ENCODE data around the gene PTPN14.
"Not testable (repeated sequence)": the region's sequence is repeated elsewhere in the genome, so short reads cannot be mapped to it uniquely, and the experiment has no call there.

The PTPN14 gene

DNA sequence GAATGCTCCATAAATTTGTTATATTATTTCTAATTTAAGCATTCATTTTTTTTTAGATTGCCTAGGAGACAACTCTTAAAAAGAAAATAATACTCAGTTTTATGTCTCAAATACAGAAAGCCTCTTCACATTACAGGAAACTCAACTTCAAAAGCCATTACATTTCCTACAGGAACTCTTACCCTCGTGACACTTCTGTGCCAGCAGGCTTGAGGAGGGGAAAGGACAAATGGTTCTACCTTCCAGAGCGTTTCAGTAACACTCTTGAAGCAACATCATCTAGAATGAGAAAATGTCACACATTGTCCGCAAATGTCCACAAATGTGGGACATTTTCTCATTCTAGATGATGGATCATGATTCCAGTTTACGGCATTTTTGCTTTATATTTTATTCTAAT lies 51.7 kb downstream of the PTPN14 start:
- TF ChIP-seq SP1 (IDR thresholded peaks at IDR 0.05) (no peak), FOXM1 (IDR thresholded peaks at IDR 0.05; ENCODE audit: borderline replicate concordance) (no peak), NFRKB (IDR thresholded peaks at IDR 0.05) (no peak), FOXA1 (IDR thresholded peaks at IDR 0.05) (no peak), ARNT (IDR thresholded peaks at IDR 0.05) (no peak), LEF1 (IDR thresholded peaks at IDR 0.05; ENCODE audit: borderline replicate concordance) (no peak), ZNF384 (IDR thresholded peaks at IDR 0.05) (no peak), CTBP1 (IDR thresholded peaks at IDR 0.05; ENCODE audit: borderline replicate concordance) (no peak), TARDBP (IDR thresholded peaks at IDR 0.05) (no peak), HDGF (IDR thresholded peaks at IDR 0.05; ENCODE audit: borderline replicate concordance) (no peak), ELF4 (IDR thresholded peaks at IDR 0.05) (no peak)
- TF ChIP-seq, protein P1, sequence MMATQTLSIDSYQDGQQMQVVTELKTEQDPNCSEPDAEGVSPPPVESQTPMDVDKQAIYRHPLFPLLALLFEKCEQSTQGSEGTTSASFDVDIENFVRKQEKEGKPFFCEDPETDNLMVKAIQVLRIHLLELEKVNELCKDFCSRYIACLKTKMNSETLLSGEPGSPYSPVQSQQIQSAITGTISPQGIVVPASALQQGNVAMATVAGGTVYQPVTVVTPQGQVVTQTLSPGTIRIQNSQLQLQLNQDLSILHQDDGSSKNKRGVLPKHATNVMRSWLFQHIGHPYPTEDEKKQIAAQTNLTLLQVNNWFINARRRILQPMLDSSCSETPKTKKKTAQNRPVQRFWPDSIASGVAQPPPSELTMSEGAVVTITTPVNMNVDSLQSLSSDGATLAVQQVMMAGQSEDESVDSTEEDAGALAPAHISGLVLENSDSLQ (IDR thresholded peaks at IDR 0.05) = no peak
- POLR2A ChIA-PET = no interaction called here
- CTCF ChIA-PET = no interaction called here

DNA sequence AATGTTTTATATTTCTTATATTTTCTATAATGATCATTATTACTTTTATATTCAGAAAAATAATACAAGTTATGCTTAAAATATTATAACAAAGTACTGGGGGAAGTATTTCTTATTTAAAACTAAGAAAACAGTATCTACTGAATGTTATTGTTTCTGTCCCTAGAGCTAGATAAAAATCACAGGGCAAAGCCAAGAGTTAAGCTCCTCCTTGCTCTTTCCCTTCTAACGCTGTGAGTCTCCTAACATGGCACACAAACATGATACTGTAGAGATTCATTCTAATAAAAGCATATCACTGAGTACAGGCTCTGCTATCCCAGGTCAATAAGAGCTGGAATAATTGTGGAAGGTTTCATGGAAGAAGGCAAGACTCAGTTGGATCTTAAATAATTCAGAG lies 53.4 kb downstream of the PTPN14 start:
- TF ChIP-seq ELF4 (IDR thresholded peaks at IDR 0.05) (no peak), HDGF (IDR thresholded peaks at IDR 0.05; ENCODE audit: borderline replicate concordance) (no peak), SP1 (IDR thresholded peaks at IDR 0.05) (no peak), SUZ12 (IDR thresholded peaks at IDR 0.05) (no peak), FOXK2 (IDR thresholded peaks at IDR 0.05) (no peak), NFRKB (IDR thresholded peaks at IDR 0.05) (no peak), FOXM1 (IDR thresholded peaks at IDR 0.05; ENCODE audit: borderline replicate concordance) (no peak), ARNT (IDR thresholded peaks at IDR 0.05) (no peak), BHLHE40 (IDR thresholded peaks at IDR 0.05; ENCODE audit: borderline replicate concordance) (no peak), LEF1 (IDR thresholded peaks at IDR 0.05; ENCODE audit: borderline replicate concordance) (no peak), CTBP1 (IDR thresholded peaks at IDR 0.05; ENCODE audit: borderline replicate concordance) (no peak), L3MBTL2 (conservative IDR thresholded peaks at IDR 0.05) (no peak), FOXA1 (IDR thresholded peaks at IDR 0.05) (no peak), TARDBP (IDR thresholded peaks at IDR 0.05) (no peak), ZNF384 (IDR thresholded peaks at IDR 0.05) (no peak)
- TF ChIP-seq, protein P1 (IDR thresholded peaks at IDR 0.05) = no peak
- ChIA-PET CTCF (no interaction called here), POLR2A (no interaction called here)
- DNase-seq (ENCODE audit: extremely low spot score) = no peak

More for the DNA sequence above, 51.7 kb downstream of the PTPN14 start:
- no peak for DNase-seq (ENCODE audit: extremely low spot score)

DNA sequence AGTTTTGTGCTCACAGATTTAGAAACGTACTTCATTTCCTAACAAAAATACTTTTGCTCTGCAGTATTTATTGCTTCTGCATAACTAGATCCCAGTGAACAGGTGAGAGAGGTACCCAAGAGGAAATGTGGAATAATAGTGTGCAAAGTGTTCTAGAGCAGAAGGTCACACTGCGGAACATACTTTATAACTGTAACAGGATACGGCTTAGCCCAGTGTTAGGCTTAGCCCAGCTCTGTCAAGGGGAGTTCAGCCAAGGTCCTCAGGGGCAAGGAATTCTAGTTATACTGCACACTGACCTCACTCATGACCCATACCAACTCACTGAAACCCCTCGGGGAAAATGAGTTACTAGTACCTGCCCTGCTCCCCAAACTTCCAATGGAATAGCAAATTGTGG lies 55.3 kb downstream of the PTPN14 start:
- ChIA-PET CTCF (no interaction called here), POLR2A (interaction anchor here (0.6 to 1.2 kb wide), 3 partner anchors 56 to 70 kb away, joined by 3 to 4 read pairs (median 3); partner anchors contain the start of gene PTPN14)
- DNase-seq (ENCODE audit: extremely low spot score) = peak; percentile 40
- TF ChIP-seq SUZ12 (IDR thresholded peaks at IDR 0.05) (no peak), SP1 (IDR thresholded peaks at IDR 0.05) (no peak), FOXM1 (IDR thresholded peaks at IDR 0.05; ENCODE audit: borderline replicate concordance) (no peak), CTBP1 (IDR thresholded peaks at IDR 0.05; ENCODE audit: borderline replicate concordance) (no peak), BHLHE40 (IDR thresholded peaks at IDR 0.05; ENCODE audit: borderline replicate concordance) (no peak), LEF1 (IDR thresholded peaks at IDR 0.05; ENCODE audit: borderline replicate concordance) (no peak), ZNF384 (IDR thresholded peaks at IDR 0.05) (no peak), NFRKB (IDR thresholded peaks at IDR 0.05) (no peak), HDGF (IDR thresholded peaks at IDR 0.05; ENCODE audit: borderline replicate concordance) (no peak), FOXA1 (IDR thresholded peaks at IDR 0.05) (no peak)

DNA sequence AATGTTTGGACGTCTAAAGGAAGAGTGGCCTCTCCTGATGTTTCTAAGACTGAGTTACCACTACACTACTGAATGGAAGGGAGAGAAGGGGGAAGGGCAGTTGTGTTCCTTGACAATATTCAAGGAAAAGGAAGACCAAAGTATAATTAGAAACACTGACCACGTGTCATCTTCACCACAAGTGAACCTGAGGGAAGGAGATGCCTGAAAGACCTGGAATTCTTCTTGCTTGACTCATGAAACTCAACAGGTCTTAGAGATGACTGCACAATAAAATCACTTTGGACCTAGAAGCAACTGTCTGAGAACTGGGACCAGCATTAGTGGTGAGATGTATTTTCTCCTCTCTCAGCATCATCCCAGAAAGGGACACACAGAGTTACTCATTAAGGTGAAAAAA lies 56.7 kb downstream of the PTPN14 start:
- DNase-seq (ENCODE audit: extremely low spot score) = no peak
- TF ChIP-seq NFRKB (IDR thresholded peaks at IDR 0.05) (no peak), ELF4 (IDR thresholded peaks at IDR 0.05) (no peak), ZNF384 (IDR thresholded peaks at IDR 0.05) (no peak), TARDBP (IDR thresholded peaks at IDR 0.05) (no peak), L3MBTL2 (conservative IDR thresholded peaks at IDR 0.05) (no peak), LEF1 (IDR thresholded peaks at IDR 0.05; ENCODE audit: borderline replicate concordance) (no peak)
- ChIA-PET POLR2A (no interaction called here), CTCF (no interaction called here)

DNA sequence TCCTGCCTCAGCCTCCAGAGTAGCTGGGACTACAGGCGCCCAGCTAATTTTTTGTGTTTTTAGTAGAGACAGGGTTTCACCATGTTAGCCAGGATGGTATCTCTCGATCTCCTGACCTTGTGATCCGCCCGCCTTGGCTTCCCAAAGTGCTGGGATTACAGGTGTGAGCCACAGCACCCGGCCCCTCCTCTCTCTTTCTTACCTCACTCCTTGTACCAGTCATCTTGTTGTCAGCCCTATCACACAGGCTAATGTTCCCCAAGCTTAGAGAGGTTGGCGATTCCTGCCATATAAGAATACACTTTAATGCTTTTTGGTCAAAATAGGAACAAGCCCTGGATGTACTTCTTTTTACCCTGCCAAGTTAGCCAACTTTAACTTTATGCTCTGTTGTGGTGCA lies 57.2 kb downstream of the PTPN14 start:
- POLR2A ChIA-PET; CTCF ChIA-PET; DNase-seq (ENCODE audit: extremely low spot score): not testable (repeated sequence)

DNA sequence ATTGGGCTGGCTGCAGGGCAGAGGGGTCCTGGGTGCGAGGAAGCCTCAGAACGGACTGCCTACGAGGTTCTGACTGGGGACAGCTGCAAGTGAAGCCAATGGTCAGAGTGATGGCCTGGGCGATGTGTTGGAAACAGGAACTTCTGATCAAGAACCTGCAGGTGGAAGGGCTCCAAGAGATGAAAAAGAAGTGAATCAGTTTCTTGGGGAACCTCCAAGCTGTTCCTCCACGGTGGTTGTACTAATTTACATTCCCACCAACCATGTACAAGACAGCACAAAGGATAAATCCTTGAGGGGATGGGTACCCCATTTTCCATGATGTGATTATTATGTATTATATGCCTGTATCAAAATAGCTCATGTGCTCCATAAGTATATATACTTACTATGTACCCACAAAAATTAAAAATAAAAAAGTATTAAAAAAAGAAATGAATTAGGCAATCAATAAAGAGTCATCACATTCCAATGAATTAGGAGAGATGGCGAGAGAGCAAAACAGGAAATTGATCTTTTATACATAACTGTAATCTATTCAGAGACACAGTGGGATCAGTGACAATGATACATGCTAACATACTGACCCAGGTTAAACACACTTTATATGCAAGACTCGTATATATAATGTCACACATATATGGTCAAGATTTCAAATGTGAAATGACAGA lies 58.1 kb downstream of the PTPN14 start:
- no peak for DNase-seq (ENCODE audit: extremely low spot score)
- CTCF ChIA-PET = no interaction called here
- TF ChIP-seq FOXM1 (IDR thresholded peaks at IDR 0.05; ENCODE audit: borderline replicate concordance) (no peak), BHLHE40 (IDR thresholded peaks at IDR 0.05; ENCODE audit: borderline replicate concordance) (no peak), FOXA1 (IDR thresholded peaks at IDR 0.05) (no peak), TARDBP (IDR thresholded peaks at IDR 0.05) (no peak), CTBP1 (IDR thresholded peaks at IDR 0.05; ENCODE audit: borderline replicate concordance) (no peak), ZNF384 (IDR thresholded peaks at IDR 0.05) (no peak), L3MBTL2 (conservative IDR thresholded peaks at IDR 0.05) (no peak), SP1 (IDR thresholded peaks at IDR 0.05) (no peak), HDGF (IDR thresholded peaks at IDR 0.05; ENCODE audit: borderline replicate concordance) (no peak), NFRKB (IDR thresholded peaks at IDR 0.05) (no peak)
- POLR2A ChIA-PET = no interaction called here

DNA sequence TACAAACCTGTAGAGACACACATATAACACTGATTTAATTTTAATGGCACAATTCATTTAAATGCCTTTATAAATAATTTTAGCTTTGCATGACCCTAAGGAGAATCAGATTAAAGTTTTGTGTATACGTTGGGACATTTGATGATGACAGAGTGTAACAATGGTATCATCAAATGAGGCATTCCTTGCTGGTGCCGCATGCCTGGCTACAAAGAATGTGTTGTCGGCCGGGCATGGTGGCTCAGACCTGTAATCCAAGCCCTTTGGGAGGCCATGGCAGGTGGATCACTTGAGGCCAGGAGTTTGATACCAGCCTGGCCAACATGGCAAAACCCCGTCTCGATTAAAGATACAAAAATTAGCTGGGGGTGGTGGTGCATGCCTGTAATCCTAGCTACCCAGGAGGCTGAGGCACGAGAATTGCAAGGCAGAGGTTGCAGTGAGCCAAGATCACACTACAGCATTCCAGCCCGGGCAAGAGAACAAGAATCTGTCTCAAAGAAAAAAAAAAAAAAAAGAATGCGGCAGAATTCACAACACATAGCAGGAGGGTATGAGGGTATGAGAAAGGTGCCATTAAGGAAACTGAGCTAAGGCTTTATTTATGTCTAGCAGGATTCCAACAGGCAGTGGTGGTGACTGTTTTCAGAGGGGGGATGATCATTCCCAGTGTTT lies 58.9 kb downstream of the PTPN14 start:
- ChIA-PET POLR2A (no interaction called here), CTCF (interaction anchor here (0.7 kb wide), 1 partner anchor 51 kb away, joined by 3 read pairs; no protein-coding TSS in a partner anchor)
- no peak for TF ChIP-seq LEF1 (IDR thresholded peaks at IDR 0.05; ENCODE audit: borderline replicate concordance)
- TF ChIP-seq, protein P1 (IDR thresholded peaks at IDR 0.05) = no peak
- no peak for TF ChIP-seq SUZ12 (IDR thresholded peaks at IDR 0.05)
- no peak for TF ChIP-seq ELF4 (IDR thresholded peaks at IDR 0.05)
- no peak for TF ChIP-seq CTBP1 (IDR thresholded peaks at IDR 0.05; ENCODE audit: borderline replicate concordance)
- no peak for TF ChIP-seq HDGF (IDR thresholded peaks at IDR 0.05; ENCODE audit: borderline replicate concordance)
- no peak for TF ChIP-seq FOXM1 (IDR thresholded peaks at IDR 0.05; ENCODE audit: borderline replicate concordance)
- TF ChIP-seq ARNT (IDR thresholded peaks at IDR 0.05) = no peak
- no peak for TF ChIP-seq BHLHE40 (IDR thresholded peaks at IDR 0.05; ENCODE audit: borderline replicate concordance)
- no peak for TF ChIP-seq TARDBP (IDR thresholded peaks at IDR 0.05)
- DNase-seq (ENCODE audit: extremely low spot score) = no peak
